Activated CD4-positive, alpha-beta T cell treated with anti-CD3 and anti-CD28 coated beads, Interleukin-2, amount 10 ng/mL, durations not matched to agents 7 days and 5 days (primary cell): Measurements from ENCODE around the gene DGKI. TPM values are rescaled to one million over a fixed set of nuclear protein-coding genes. Genes with fewer than 3 reads are reported as not detected.
A peak's percentile ranks its signal among the peaks of the same experiment; 100 is the strongest.

Experiments
- CTCF ChIA-PET: fragments of 350-600 bp; sonication (Branson Sonifier 250); formaldehyde crosslinking; loops from one replicate; lab custom pipeline; 2021; ENCODE audit warnings: antibody characterized with exemption; lab: Charles Lee
- POLR2A ChIA-PET: fragments of 350-600 bp; sonication (Branson Sonifier 250); formaldehyde crosslinking; loops from one replicate; lab custom pipeline; 2021; ENCODE audit warnings: antibody characterized with exemption; lab: Charles Lee
- DNase-seq: peaks from one replicate; pipeline ENCODE4 v3.0.0-alpha.2; 2020
- H3K27ac Mint-ChIP-seq: one replicate; pipeline ENCODE4 v1.8.0; 2021; ENCODE audit warnings: mild to moderate bottlenecking, moderate library complexity, mixed read lengths
- H3K27me3 Mint-ChIP-seq: one replicate; pipeline ENCODE4 v1.8.0; 2021; ENCODE audit warnings: mixed read lengths
- H3K36me3 Mint-ChIP-seq: one replicate; pipeline ENCODE4 v1.8.0; 2021; ENCODE audit warnings: low read depth, mixed read lengths
- H3K4me1 Mint-ChIP-seq: one replicate; pipeline ENCODE4 v1.8.0; 2021; ENCODE audit warnings: mixed read lengths
- H3K4me3 Mint-ChIP-seq: one replicate; pipeline ENCODE4 v1.8.0; 2021; ENCODE audit warnings: mild to moderate bottlenecking, moderate library complexity, mixed read lengths
- H3K9me3 Mint-ChIP-seq: one replicate; pipeline ENCODE4 v1.8.0; 2021; ENCODE audit warnings: mixed read lengths
- total RNA-seq, 2 experiments: library from RNA; stranded (reverse); gene quantifications; one replicate each; pipeline ENCODE4 v1.2.3, GENCODE V29; 2021

Gene DGKI
- total RNA-seq, 2 experiments from 2014 or later, result 0.06 to 0.25 TPM

DNA sequence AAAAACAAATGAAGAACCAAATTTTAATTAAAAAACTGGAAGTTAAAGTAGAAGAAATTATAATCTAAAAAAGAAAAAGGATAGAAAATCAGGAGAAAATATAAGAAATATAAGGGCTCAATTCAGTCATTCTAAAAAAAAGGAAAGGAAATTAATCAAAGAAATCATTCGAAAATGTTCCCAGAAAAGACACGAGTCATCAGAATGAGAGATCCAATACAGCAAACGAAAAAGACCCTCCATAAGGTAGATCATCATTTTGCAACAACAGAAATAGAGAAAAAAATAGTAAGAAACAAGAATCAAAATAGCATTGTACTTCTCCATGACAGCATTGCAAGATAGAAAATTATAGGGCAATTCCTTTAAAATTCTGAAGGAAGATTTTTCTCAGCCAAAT lies 22.5 kb upstream of the DGKI start:
- POLR2A ChIA-PET, result no interaction called here
- Mint-ChIP-seq H3K36me3 (peaks cover 16% of the 10 kb centered on the region), H3K27me3 (no peaks in the 10 kb centered on the region), H3K9me3 (peaks cover 8% of the 10 kb centered on the region), H3K27ac (no peak overlapping the region), H3K4me1 (peaks cover 5% of the 10 kb centered on the region), H3K4me3 (no peak overlapping the region)
- CTCF ChIA-PET, result no interaction called here
- no peak for DNase-seq

GRCh38 chr7:137867289-137867688 lies 20.5 kb upstream of the DGKI start:
- peaks cover 8% of the 10 kb centered on the region for H3K9me3 Mint-ChIP-seq
- no peak overlapping the region for H3K27ac Mint-ChIP-seq
- H3K4me3 Mint-ChIP-seq, result no peak overlapping the region
- CTCF ChIA-PET, result interaction anchor here (1.3 kb wide), 1 partner anchor 149 kb away, joined by 3 read pairs; no protein-coding TSS in a partner anchor
- no peaks in the 10 kb centered on the region for H3K27me3 Mint-ChIP-seq
- POLR2A ChIA-PET, result no interaction called here
- H3K4me1 Mint-ChIP-seq, result no peaks in the 10 kb centered on the region
- H3K36me3 Mint-ChIP-seq, result peaks cover 12% of the 10 kb centered on the region
- no peak for DNase-seq

DNA sequence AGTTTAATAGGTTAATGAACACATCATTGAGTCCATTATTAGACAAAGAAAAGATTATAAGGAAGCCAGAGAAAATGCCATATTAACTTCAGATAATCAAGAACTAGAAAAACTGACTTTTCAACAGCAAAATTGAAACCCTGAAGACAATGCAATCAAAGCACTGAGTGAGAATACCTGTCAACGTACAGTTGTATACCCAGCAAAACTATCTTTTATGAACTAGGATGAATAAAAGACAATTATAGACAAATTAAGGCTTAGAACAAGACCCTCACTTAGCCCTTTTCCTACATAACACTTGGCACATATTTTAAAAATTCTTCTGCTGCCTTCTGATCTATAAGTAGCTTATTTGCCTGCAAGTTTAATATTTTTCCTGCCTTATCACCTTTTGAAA lies 19.0 kb upstream of the DGKI start:
- CTCF ChIA-PET, result no interaction called here
- POLR2A ChIA-PET, result no interaction called here
- no peak overlapping the region for H3K4me3 Mint-ChIP-seq
- no peaks in the 10 kb centered on the region for H3K4me1 Mint-ChIP-seq
- H3K27ac Mint-ChIP-seq, result no peak overlapping the region
- peaks cover 12% of the 10 kb centered on the region for H3K36me3 Mint-ChIP-seq
- peaks cover 8% of the 10 kb centered on the region for H3K9me3 Mint-ChIP-seq
- DNase-seq, result no peak
- H3K27me3 Mint-ChIP-seq, result no peaks in the 10 kb centered on the region

GRCh38 chr7:137862964-137863363 lies 16.2 kb upstream of the DGKI start:
- CTCF ChIA-PET, result no interaction called here
- POLR2A ChIA-PET, result no interaction called here

DNA sequence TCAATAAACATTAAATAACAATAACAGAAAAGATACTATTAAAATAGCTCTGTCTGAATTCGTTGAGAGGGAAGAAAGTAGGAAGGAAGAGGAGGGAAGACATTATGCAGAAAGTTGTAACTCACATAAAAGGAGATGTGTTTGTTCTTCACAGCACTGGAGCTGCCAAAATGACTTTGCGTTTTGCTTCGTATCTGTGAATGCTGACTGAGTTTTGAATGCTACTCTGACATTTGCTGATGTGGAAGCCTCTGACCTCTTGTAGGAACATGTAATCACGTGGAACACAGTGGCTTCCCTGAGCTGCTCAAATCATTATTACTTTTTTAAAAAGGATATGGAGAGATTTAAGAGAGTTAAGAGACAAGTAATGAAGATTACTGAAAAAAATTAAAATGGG lies 15.6 kb upstream of the DGKI start:
- H3K27ac Mint-ChIP-seq, result no peak overlapping the region
- ChIA-PET CTCF (no interaction called here), POLR2A (interaction anchor here (0.6 kb wide), 1 partner anchor 12 kb away, joined by 3 read pairs; no protein-coding TSS in a partner anchor)

More at GRCh38 chr7:137862964-137863363, 16.2 kb upstream of the DGKI start:
- peaks cover 12% of the 10 kb centered on the region for H3K36me3 Mint-ChIP-seq
- no peak for DNase-seq
- no peaks in the 10 kb centered on the region for H3K27me3 Mint-ChIP-seq
- peaks cover 8% of the 10 kb centered on the region for H3K9me3 Mint-ChIP-seq
- no peak overlapping the region for H3K4me3 Mint-ChIP-seq
- H3K4me1 Mint-ChIP-seq, result no peaks in the 10 kb centered on the region
- no peak overlapping the region for H3K27ac Mint-ChIP-seq

GRCh38 chr7:137860542-137860941 lies 13.8 kb upstream of the DGKI start:
- no peak for DNase-seq
- peaks cover 2% of the 10 kb centered on the region for H3K9me3 Mint-ChIP-seq
- no peak overlapping the region for H3K27ac Mint-ChIP-seq
- ChIA-PET CTCF (no interaction called here), POLR2A (no interaction called here)
- H3K4me1 Mint-ChIP-seq, result no peaks in the 10 kb centered on the region
- peaks cover 4% of the 10 kb centered on the region for H3K36me3 Mint-ChIP-seq
- H3K27me3 Mint-ChIP-seq, result no peaks in the 10 kb centered on the region
- H3K4me3 Mint-ChIP-seq, result no peak overlapping the region

More for the DNA sequence above, 15.6 kb upstream of the DGKI start:
- Mint-ChIP-seq H3K36me3 (peaks cover 11% of the 10 kb centered on the region), H3K4me3 (no peak overlapping the region), H3K27me3 (no peaks in the 10 kb centered on the region), H3K9me3 (peaks cover 8% of the 10 kb centered on the region), H3K4me1 (no peaks in the 10 kb centered on the region)
- no peak for DNase-seq

GRCh38 chr7:137853053-137853452 lies 6.3 kb upstream of the DGKI start:
- no peak for DNase-seq
- H3K27me3 Mint-ChIP-seq, result peaks cover 25% of the 10 kb centered on the region
- no peaks in the 10 kb centered on the region for H3K9me3 Mint-ChIP-seq
- no peak overlapping the region for H3K27ac Mint-ChIP-seq
- H3K4me1 Mint-ChIP-seq, result no peaks in the 10 kb centered on the region
- H3K4me3 Mint-ChIP-seq, result no peak overlapping the region
- CTCF ChIA-PET, result no interaction called here
- POLR2A ChIA-PET, result no interaction called here
- no peaks in the 10 kb centered on the region for H3K36me3 Mint-ChIP-seq

GRCh38 chr7:137852108-137852507 lies 5.3 kb upstream of the DGKI start:
- ChIA-PET POLR2A (no interaction called here), CTCF (no interaction called here)
- Mint-ChIP-seq H3K9me3 (no peaks in the 10 kb centered on the region), H3K27me3 (peaks cover 34% of the 10 kb centered on the region), H3K27ac (no peak overlapping the region), H3K4me3 (no peak overlapping the region), H3K36me3 (no peaks in the 10 kb centered on the region), H3K4me1 (peaks cover 4% of the 10 kb centered on the region)
- DNase-seq, result no peak

DNA sequence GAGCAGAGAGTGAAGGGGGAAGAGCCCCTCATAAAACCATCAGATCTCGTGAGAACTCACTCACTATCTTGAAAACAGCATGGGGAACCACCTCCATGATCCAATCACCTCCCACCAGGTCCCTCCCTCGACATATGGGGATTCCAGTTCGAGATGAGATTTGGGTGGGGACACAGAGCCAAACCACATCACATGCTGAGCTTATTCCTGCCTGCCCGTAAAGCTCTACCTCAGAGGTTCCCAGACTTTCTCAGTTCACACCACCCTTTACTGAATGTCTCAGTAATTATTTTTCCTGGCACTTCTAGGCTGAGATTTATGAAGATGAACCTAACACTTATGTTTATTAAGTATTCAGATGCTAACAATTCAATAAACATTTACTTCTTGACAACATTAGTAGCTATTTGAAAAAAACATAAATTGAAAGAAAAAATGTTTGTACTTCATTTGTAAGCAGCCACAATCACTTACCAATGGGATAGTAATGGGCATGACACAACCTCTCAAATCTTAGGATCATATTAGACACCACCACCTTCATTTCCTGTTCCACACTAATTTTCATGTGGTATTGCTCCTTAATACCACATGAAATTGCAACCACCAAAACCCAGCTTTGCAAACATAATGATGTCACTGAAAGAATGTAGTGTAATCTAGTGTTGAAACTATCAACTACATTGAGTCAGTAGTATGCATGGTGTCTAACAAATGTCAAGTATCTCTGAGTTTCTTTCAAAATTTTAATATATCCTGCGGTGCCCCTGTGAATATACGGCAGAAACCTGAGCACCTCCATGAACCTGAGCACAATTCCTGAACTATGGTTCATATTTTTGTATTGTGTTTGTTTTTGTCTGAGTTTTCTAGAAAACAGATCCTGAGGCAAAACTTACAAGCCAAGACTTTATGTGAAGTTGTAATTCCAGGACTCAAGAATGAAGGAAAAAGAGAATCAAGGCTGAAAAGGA lies 4.5 kb upstream of the DGKI start:
- Mint-ChIP-seq H3K27me3 (peaks cover 37% of the 10 kb centered on the region), H3K4me1 (peaks cover 4% of the 10 kb centered on the region), H3K4me3 (no peak overlapping the region), H3K27ac (no peak overlapping the region), H3K36me3 (no peaks in the 10 kb centered on the region), H3K9me3 (no peaks in the 10 kb centered on the region)
- ChIA-PET CTCF (no interaction called here), POLR2A (interaction anchor here (0.9 kb wide), 1 partner anchor 11 kb away, joined by 3 read pairs; no protein-coding TSS in a partner anchor)
- no peak for DNase-seq

DNA sequence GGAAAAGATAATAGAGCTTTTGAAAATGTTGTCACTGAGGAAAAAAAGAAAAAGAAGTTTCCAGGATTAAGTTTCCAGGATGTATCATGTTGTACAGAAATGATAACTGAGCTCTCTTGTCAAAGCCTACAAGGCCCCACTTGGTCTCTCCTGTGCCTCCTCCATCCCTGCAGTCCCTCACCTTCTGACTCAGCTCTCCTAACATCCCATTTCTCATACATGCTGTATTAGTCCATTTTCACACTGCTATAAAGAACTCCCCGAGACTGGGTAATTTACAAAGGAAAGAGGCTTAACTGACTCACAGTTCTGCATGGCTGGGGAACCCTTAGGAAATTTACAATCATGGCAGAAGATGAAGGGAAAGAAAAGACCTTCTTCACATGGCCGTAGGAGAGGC lies 3.8 kb upstream of the DGKI start:
- no peak overlapping the region for H3K27ac Mint-ChIP-seq
- ChIA-PET POLR2A (interaction anchor here (0.9 kb wide), 1 partner anchor 12 kb away, joined by 3 read pairs; no protein-coding TSS in a partner anchor), CTCF (no interaction called here)
- no peak overlapping the region for H3K4me3 Mint-ChIP-seq
- peaks cover 5% of the 10 kb centered on the region for H3K4me1 Mint-ChIP-seq
- H3K27me3 Mint-ChIP-seq, result peaks cover 43% of the 10 kb centered on the region
- H3K9me3 Mint-ChIP-seq, result no peaks in the 10 kb centered on the region
- DNase-seq, result no peak
- no peaks in the 10 kb centered on the region for H3K36me3 Mint-ChIP-seq

GRCh38 chr7:137848095-137848494 lies 1.3 kb upstream of the DGKI start:
- POLR2A ChIA-PET, result no interaction called here
- CTCF ChIA-PET, result no interaction called here
- H3K9me3 Mint-ChIP-seq, result no peaks in the 10 kb centered on the region
- H3K4me1 Mint-ChIP-seq, result peaks cover 5% of the 10 kb centered on the region
- H3K27me3 Mint-ChIP-seq, result peaks cover 65% of the 10 kb centered on the region
- no peaks in the 10 kb centered on the region for H3K36me3 Mint-ChIP-seq
- no peak overlapping the region for H3K27ac Mint-ChIP-seq
- DNase-seq, result no peak
- H3K4me3 Mint-ChIP-seq, result no peak overlapping the region

GRCh38 chr7:137847568-137848050 lies 835 bp upstream of the DGKI start:
- POLR2A ChIA-PET, result no interaction called here
- CTCF ChIA-PET, result interaction anchor here (1.1 kb wide), 1 partner anchor 26 kb away, joined by 3 read pairs; no protein-coding TSS in a partner anchor
- peak overlapping the region; percentile 20 for H3K4me3 Mint-ChIP-seq
- peaks cover 5% of the 10 kb centered on the region for H3K4me1 Mint-ChIP-seq
- no peaks in the 10 kb centered on the region for H3K36me3 Mint-ChIP-seq
- no peaks in the 10 kb centered on the region for H3K9me3 Mint-ChIP-seq
- no peak overlapping the region for H3K27ac Mint-ChIP-seq
- peaks cover 69% of the 10 kb centered on the region for H3K27me3 Mint-ChIP-seq
- no peak for DNase-seq

DNA sequence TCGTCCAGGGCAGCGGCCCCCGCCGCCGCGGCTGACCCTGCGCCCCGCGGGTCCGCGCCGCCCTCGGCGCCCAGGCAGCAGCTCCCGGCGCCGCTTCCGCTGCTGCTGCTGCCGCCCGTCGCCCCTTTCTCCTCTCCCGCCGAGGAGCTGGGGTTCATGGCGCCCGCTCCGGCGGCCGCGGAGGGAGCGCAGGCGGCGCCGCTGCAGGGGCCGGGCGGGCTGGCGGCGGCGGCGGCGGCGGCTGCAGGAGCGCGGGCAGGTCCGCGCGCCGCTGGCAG lies 286 bp downstream of the DGKI start:
- no peak for DNase-seq
- H3K4me1 Mint-ChIP-seq, result peaks cover 5% of the 10 kb centered on the region
- H3K27ac Mint-ChIP-seq, result no peak overlapping the region
- ChIA-PET CTCF (interaction anchor here (1.1 kb wide), 1 partner anchor 25 kb away, joined by 3 read pairs; no protein-coding TSS in a partner anchor), POLR2A (no interaction called here)
- no peak overlapping the region for H3K4me3 Mint-ChIP-seq
- H3K27me3 Mint-ChIP-seq, result peaks cover 75% of the 10 kb centered on the region
- no peaks in the 10 kb centered on the region for H3K36me3 Mint-ChIP-seq
- H3K9me3 Mint-ChIP-seq, result no peaks in the 10 kb centered on the region
